Colonic mucosa (tissue), 4 donors: ENCODE data around the gene ARHGAP32. TPM values are rescaled to one million over a fixed set of nuclear protein-coding genes. Genes with fewer than 3 reads are reported as not detected.

Experiments
- DNase-seq: peaks from one replicate; pipeline ENCODE4 v3.0.0-alpha.2; 2020
- H3K27ac ChIP-seq: fragments of 200-600 bp; one replicate; pipeline ENCODE4 v1.8.0; 2021
- H3K27me3 ChIP-seq: fragments of 200-600 bp; one replicate; pipeline ENCODE4 v1.8.0; 2021
- H3K36me3 ChIP-seq: fragments of 200-600 bp; one replicate; pipeline ENCODE4 v1.8.0; 2021
- H3K4me1 ChIP-seq: fragments of 200-600 bp; one replicate; pipeline ENCODE4 v1.8.0; 2021; ENCODE audit warnings: mild to moderate bottlenecking
- H3K4me3 ChIP-seq: fragments of 200-600 bp; one replicate; pipeline ENCODE4 v1.8.0; 2021
- H3K9ac ChIP-seq, 2 donors: one replicate each; pipeline ENCODE4 v1.7.0; 2013; ENCODE audit warnings: control low read depth in 2 of 2, low read depth in 2 of 2, low read length in 2 of 2
- H3K9me3 ChIP-seq: fragments of 200-600 bp; one replicate; pipeline ENCODE4 v1.8.0; 2021
- intact Hi-C: fragments of 100-400 bp; cut with DNase I; formaldehyde crosslinking; loops from one replicate; pipeline ENCODE4 v1.14.1; 2022
- total RNA-seq, 2 donors: library from RNA; stranded (reverse); fragmentation: NEBNext Ultra II Directional in 1 of 2; extraction: Animal tissue kit (Norgen Biotek cat#: 25700) in 1 of 2; gene quantifications; one replicate each; pipeline ENCODE4 v1.2.1, GENCODE V29; 2021
- TF ChIP-seq, protein P1 (sequence below): fragments of 200-600 bp; IDR thresholded peaks from one replicate; pipeline ENCODE4 v1.8.0; 2022; ENCODE audit warnings: antibody characterized with exemption, mild to moderate bottlenecking
- donor health status: healthy.
- donor health status: DM: no; HTN: no; CAD: no.
- donor health status: DM: no; HTN: no; CAD: no.

The ARHGAP32 gene
- total RNA-seq, 2 donors from 2014 or later: 52.6 to 65.7 TPM

DNA sequence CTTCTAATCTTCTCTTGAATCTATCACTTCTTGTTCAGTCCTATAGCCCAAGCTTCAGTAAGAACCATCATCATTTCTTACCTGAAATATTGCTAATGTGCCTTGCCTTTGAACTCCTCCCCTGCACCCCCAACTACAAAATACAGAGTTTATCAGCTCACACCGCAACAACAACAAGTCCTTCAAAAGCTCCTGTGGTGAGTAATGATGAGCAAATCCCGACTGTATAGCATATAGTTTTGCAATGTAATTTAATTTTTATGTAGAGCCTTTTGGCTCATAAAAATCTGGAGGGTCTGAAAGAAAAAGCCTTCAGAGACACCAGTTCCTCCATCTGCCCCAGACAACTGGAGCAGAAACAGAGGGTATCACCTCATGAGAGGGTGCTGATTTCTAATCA is 124.7 kb downstream of the ARHGAP32 start:
- DNase-seq: no peak
- intact Hi-C loops: no loop called here
- Histone ChIP-seq H3K4me1 (no peaks in the 10 kb centered on the region), H3K27ac (no peak overlapping the region), H3K9me3 (no peaks in the 10 kb centered on the region), H3K27me3 (no peaks in the 10 kb centered on the region), H3K4me3 (no peak overlapping the region), H3K9ac (no peak overlapping the region), H3K36me3 (no peaks in the 10 kb centered on the region)
- TF ChIP-seq, protein P1, sequence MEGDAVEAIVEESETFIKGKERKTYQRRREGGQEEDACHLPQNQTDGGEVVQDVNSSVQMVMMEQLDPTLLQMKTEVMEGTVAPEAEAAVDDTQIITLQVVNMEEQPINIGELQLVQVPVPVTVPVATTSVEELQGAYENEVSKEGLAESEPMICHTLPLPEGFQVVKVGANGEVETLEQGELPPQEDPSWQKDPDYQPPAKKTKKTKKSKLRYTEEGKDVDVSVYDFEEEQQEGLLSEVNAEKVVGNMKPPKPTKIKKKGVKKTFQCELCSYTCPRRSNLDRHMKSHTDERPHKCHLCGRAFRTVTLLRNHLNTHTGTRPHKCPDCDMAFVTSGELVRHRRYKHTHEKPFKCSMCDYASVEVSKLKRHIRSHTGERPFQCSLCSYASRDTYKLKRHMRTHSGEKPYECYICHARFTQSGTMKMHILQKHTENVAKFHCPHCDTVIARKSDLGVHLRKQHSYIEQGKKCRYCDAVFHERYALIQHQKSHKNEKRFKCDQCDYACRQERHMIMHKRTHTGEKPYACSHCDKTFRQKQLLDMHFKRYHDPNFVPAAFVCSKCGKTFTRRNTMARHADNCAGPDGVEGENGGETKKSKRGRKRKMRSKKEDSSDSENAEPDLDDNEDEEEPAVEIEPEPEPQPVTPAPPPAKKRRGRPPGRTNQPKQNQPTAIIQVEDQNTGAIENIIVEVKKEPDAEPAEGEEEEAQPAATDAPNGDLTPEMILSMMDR: no peak

DNA sequence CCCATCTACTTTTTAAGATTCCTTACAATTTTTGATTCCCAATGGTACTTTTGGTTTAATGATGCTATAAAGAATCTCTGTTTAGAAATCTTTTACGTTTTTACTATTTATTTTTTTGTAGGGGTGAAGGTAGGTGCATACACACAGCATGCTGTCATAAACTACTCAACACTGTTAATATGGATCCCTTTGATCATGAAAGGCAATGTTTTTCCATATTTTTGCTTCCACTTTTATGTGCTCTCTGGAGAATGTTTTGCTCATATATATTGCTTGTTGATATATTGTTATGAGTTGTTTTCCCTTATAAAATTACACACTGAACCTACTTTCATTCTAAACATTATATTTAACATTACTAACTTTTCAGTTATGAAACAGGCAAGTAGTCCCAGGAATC is 125.9 kb downstream of the ARHGAP32 start:
- H3K9me3 ChIP-seq: no peaks in the 10 kb centered on the region
- intact Hi-C loops: no loop called here
- no peak overlapping the region for H3K27ac ChIP-seq
- H3K9ac ChIP-seq: no peak overlapping the region
- TF ChIP-seq, protein P1: no peak
- DNase-seq: no peak
- H3K4me1 ChIP-seq: no peaks in the 10 kb centered on the region
- H3K36me3 ChIP-seq: no peaks in the 10 kb centered on the region
- no peaks in the 10 kb centered on the region for H3K27me3 ChIP-seq
- no peak overlapping the region for H3K4me3 ChIP-seq

DNA sequence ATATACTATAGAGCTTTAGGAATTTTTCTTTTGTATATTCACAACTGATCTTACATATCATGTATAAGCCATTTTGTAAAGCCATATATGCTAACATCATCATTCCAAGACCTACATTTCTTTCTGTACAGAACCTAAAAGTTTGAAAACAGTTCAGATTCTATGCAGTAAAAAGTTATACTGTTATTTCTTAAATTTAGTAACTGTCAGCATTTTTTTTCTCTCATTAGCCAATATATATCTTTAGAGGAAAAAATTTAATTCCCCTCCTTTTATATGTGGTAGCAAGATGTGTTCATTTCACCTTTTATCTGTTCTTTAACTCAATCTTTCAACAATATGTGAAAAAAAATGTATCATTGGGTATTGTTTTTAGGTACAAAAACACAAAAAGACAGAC is 129.0 kb downstream of the ARHGAP32 start:
- Histone ChIP-seq H3K9ac (no peak overlapping the region), H3K36me3 (no peaks in the 10 kb centered on the region), H3K9me3 (no peaks in the 10 kb centered on the region), H3K27me3 (no peaks in the 10 kb centered on the region), H3K4me3 (no peak overlapping the region), H3K27ac (no peak overlapping the region), H3K4me1 (no peaks in the 10 kb centered on the region)
- TF ChIP-seq, protein P1: no peak
- intact Hi-C loops: no loop called here
- DNase-seq: no peak

DNA sequence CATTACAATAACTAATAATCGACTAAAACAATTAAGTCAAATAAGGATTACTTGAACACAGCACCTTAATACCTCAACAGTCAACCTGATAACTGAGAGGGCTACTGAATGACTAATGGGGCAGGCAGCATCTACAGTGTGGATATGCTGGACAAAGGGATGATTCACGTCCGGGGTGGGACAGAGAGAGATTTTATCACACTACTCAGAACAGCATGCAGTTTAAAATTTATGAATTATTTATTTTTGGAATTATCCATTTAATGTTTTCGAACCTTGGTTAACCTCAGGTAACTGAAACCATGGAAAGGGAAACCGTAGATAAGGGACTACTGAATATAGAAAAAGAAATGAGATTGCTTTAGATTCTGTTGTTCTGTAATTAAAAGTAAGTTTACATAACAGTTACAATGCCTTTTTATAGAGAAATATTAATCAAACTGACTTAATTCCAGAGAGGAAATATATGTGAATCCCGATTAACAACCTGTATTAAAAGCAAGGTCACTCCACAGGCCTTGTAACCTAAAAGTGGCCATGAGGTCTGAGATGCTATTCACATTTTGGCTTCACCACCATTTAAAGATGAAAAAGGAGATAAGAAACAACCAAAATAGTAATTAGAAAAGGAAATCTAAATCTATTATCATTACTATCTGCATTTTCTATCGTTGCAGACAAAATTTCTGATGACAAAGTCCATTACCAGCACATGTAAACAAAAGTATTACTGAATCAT is 130.5 kb downstream of the ARHGAP32 start:
- Histone ChIP-seq H3K9me3 (no peaks in the 10 kb centered on the region), H3K9ac (no peak overlapping the region), H3K36me3 (no peaks in the 10 kb centered on the region), H3K27ac (no peak overlapping the region), H3K4me1 (no peaks in the 10 kb centered on the region), H3K4me3 (no peak overlapping the region), H3K27me3 (no peaks in the 10 kb centered on the region)
- no peak for DNase-seq
- intact Hi-C loops: no loop called here
- TF ChIP-seq, protein P1: no peak

DNA sequence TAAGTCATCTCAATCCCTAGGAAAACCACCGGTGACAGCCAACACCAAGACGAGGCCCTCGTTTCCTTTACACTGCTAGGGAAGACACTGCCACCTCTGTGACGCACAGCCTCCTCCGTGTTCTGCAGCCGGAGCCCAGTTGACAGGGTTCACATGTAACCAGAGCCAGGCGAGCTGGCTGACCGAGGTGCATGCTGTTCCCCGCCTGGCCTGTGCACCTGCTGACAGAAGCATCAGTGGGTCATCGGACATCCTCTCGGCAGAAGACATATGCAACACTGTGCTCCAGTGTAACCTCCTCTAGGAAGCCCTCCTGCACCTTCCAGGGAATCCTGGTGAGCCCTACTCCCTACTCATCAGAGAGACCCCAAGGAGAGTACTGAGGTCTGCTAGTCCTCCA is 135.2 kb downstream of the ARHGAP32 start:
- Histone ChIP-seq H3K27ac (no peak overlapping the region), H3K27me3 (no peaks in the 10 kb centered on the region), H3K36me3 (no peaks in the 10 kb centered on the region), H3K4me1 (no peaks in the 10 kb centered on the region), H3K9me3 (no peaks in the 10 kb centered on the region), H3K4me3 (no peak overlapping the region), H3K9ac (no peak overlapping the region)
- intact Hi-C loops: no loop called here
- DNase-seq: no peak
- TF ChIP-seq, protein P1: no peak
